ENCODE results near the gene ZDHHC14.

The ZDHHC14 gene

GRCh38 chr6:157534134-157534871 lies 153.3 kb downstream of the ZDHHC14 start:
- no peak for DNase-seq (ENCODE audit: low read depth)

- DNase-seq (ENCODE audit: low read depth), result no peak
These were observed 154.0 kb downstream of the ZDHHC14 start for GRCh38 chr6:157534977-157535339.

GRCh38 chr6:157535340-157536222 lies 154.6 kb downstream of the ZDHHC14 start:
- DNase-seq (ENCODE audit: low read depth), result no peak

- no peak for DNase-seq (ENCODE audit: low read depth)
These were observed 155.2 kb downstream of the ZDHHC14 start for GRCh38 chr6:157536223-157536545.

GRCh38 chr6:157537556-157537955 lies 156.6 kb downstream of the ZDHHC14 start:
- no peak for DNase-seq (ENCODE audit: low read depth)

- no peak for DNase-seq (ENCODE audit: low read depth)
These were observed 157.2 kb downstream of the ZDHHC14 start for GRCh38 chr6:157538168-157538567.

GRCh38 chr6:157538698-157539097 lies 157.7 kb downstream of the ZDHHC14 start:
- no peak for DNase-seq (ENCODE audit: low read depth)

- DNase-seq (ENCODE audit: low read depth), result no peak
These were observed 158.4 kb downstream of the ZDHHC14 start for GRCh38 chr6:157539421-157539822.

- DNase-seq (ENCODE audit: low read depth), result no peak
These were observed 159.1 kb downstream of the ZDHHC14 start for GRCh38 chr6:157539900-157540752.

- no peak for DNase-seq (ENCODE audit: low read depth)
These were observed 160.8 kb downstream of the ZDHHC14 start for GRCh38 chr6:157541618-157542413.

GRCh38 chr6:157542414-157543160 lies 161.6 kb downstream of the ZDHHC14 start:
- DNase-seq (ENCODE audit: low read depth), result no peak

- DNase-seq (ENCODE audit: low read depth), result no peak
These were observed 165.3 kb downstream of the ZDHHC14 start for GRCh38 chr6:157546321-157546720.

- no peak for DNase-seq (ENCODE audit: low read depth)
These were observed 166.1 kb downstream of the ZDHHC14 start for GRCh38 chr6:157547112-157547511.

GRCh38 chr6:157548635-157549467 lies 167.9 kb downstream of the ZDHHC14 start:
- no peak for DNase-seq (ENCODE audit: low read depth)

- DNase-seq (ENCODE audit: low read depth), result no peak
These were observed 168.4 kb downstream of the ZDHHC14 start for GRCh38 chr6:157549468-157549745.

- DNase-seq (ENCODE audit: low read depth), result peak; percentile 15
These were observed 169.4 kb downstream of the ZDHHC14 start for GRCh38 chr6:157550114-157550989.

GRCh38 chr6:157551041-157551832 lies 170.2 kb downstream of the ZDHHC14 start:
- no peak for DNase-seq (ENCODE audit: low read depth)

GRCh38 chr6:157552081-157552747 lies 171.2 kb downstream of the ZDHHC14 start:
- no peak for DNase-seq (ENCODE audit: low read depth)
